ENCODE measurements around the gene TBL1XR1. TPM values are rescaled to one million over a fixed set of nuclear protein-coding genes. Genes with fewer than 3 reads are reported as not detected.

TBL1XR1 gene
- total RNA-seq, 1 experiment from 2014 or later = 77.6 TPM

DNA sequence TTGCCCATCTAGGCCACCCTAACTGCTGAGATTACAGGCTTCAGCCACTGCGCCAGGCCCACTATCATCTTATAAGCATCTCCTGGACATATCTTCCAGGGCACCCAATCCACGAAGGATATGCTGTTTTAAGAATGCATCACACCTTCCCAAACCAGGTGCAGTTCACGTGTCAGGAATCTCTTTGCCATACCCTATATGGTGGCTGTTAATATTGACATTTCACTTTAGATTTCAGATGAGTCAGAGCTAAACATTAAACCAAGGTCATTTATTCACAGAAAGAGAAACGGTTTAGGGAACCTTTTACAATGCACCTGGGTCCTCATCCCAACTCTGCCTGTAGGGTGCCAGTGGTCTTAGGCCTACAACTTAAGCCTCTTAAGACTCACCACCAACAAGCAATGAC is 85.7 kb downstream of the TBL1XR1 start:
- H3K4me1 ChIP-seq (ENCODE audit: insufficient read depth, low read length) = peaks cover 5% of the 10 kb centered on the region; the same call in 1 of the 2 replicates
- TF ChIP-seq EZH2phosphoT487 (IDR thresholded peaks at IDR 0.05; ENCODE audit: borderline replicate concordance, low read length) = no peak
- TF ChIP-seq EZH2 (IDR thresholded peaks at IDR 0.05; ENCODE audit: low read length, unreplicated experiment) = no peak
- no peaks in the 10 kb centered on the region for H3F3A ChIP-seq (ENCODE audit: low read length, unreplicated experiment)
- H3K4me3 ChIP-seq (ENCODE audit: low read length) = no peak overlapping the region
- no peaks in the 10 kb centered on the region for H3K36me3 ChIP-seq (ENCODE audit: low read depth, low read length)
- H4K20me1 ChIP-seq (ENCODE audit: low read length) = peaks cover 11% of the 10 kb centered on the region; the same call in 1 of the 2 replicates
- peaks cover 98% of the 10 kb centered on the region for H3K79me2 ChIP-seq (ENCODE audit: low read length)
- BruUV-seq (replicated peaks) = no TSS peak
- intact Hi-C loops (cut with micrococcal nuclease) = no loop called here
- H2AFZ ChIP-seq (ENCODE audit: low read length) = no peak overlapping the region
- ATAC-seq (peak; percentile 73), DNase-seq (peak; percentile 63)
- H3K9me2 ChIP-seq (replicated peaks; ENCODE audit: low read length) = no peaks in the 10 kb centered on the region
- H3K9me3 ChIP-seq (ENCODE audit: low read length) = no peaks in the 10 kb centered on the region
- ChIA-PET CTCF (no interaction called here), POLR2A (ENCODE audit: unreplicated experiment) (interaction anchor here (0.6 kb wide), 1 partner anchor 57 kb away, joined by 3 read pairs; no protein-coding TSS in a partner anchor)
- no peak overlapping the region for H3K27ac ChIP-seq (ENCODE audit: low read length)
- no peaks in the 10 kb centered on the region for H3K27me3 ChIP-seq (ENCODE audit: low read length)
- H3K4me2 ChIP-seq (ENCODE audit: low read length) = no peak overlapping the region
- H3K9ac ChIP-seq (ENCODE audit: low read length) = no peak overlapping the region

DNA sequence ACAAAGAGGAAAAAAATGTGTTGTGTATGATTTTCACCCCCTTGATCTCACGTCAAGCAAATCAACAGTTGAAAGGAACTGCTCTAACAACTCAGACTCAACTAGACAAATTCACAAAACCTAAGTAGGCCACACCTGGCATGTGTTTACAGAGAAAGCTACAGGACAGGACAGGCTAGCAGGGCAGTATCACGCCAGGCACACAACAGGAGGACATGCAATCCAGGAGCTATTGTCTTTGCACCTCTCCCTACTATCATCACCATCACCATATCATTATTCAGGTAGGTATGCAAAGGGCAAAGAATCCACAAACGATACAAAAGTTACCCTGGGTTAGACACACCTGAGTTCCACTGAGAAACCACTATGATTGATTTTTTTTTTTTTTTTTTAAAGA is 86.4 kb downstream of the TBL1XR1 start:
- Histone ChIP-seq H3K36me3 (ENCODE audit: low read depth, low read length) (no peaks in the 10 kb centered on the region), H3K79me2 (ENCODE audit: low read length) (peaks cover 98% of the 10 kb centered on the region), H3K4me3 (ENCODE audit: low read length) (no peak overlapping the region), H3K9me2 (replicated peaks; ENCODE audit: low read length) (no peaks in the 10 kb centered on the region), H3F3A (ENCODE audit: low read length, unreplicated experiment) (no peaks in the 10 kb centered on the region), H3K27ac (ENCODE audit: low read length) (no peak overlapping the region), H3K4me1 (ENCODE audit: insufficient read depth, low read length) (peaks cover 5% of the 10 kb centered on the region; the same call in 1 of the 2 replicates), H2AFZ (ENCODE audit: low read length) (no peak overlapping the region), H3K9me3 (ENCODE audit: low read length) (no peaks in the 10 kb centered on the region), H4K20me1 (ENCODE audit: low read length) (peaks cover 18% of the 10 kb centered on the region; the same call in 1 of the 2 replicates), H3K27me3 (ENCODE audit: low read length) (no peaks in the 10 kb centered on the region), H3K4me2 (ENCODE audit: low read length) (no peak overlapping the region), H3K9ac (ENCODE audit: low read length) (no peak overlapping the region)
- TF ChIP-seq, protein P1, sequence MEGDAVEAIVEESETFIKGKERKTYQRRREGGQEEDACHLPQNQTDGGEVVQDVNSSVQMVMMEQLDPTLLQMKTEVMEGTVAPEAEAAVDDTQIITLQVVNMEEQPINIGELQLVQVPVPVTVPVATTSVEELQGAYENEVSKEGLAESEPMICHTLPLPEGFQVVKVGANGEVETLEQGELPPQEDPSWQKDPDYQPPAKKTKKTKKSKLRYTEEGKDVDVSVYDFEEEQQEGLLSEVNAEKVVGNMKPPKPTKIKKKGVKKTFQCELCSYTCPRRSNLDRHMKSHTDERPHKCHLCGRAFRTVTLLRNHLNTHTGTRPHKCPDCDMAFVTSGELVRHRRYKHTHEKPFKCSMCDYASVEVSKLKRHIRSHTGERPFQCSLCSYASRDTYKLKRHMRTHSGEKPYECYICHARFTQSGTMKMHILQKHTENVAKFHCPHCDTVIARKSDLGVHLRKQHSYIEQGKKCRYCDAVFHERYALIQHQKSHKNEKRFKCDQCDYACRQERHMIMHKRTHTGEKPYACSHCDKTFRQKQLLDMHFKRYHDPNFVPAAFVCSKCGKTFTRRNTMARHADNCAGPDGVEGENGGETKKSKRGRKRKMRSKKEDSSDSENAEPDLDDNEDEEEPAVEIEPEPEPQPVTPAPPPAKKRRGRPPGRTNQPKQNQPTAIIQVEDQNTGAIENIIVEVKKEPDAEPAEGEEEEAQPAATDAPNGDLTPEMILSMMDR (conservative IDR thresholded peaks at IDR 0.05; ENCODE audit: low read depth, low read length) = no peak
- no peak for TF ChIP-seq EZH2phosphoT487 (IDR thresholded peaks at IDR 0.05; ENCODE audit: borderline replicate concordance, low read length)
- ATAC-seq (no peak), DNase-seq (no peak)
- intact Hi-C loops (cut with micrococcal nuclease) = no loop called here
- ChIA-PET POLR2A (ENCODE audit: unreplicated experiment) (no interaction called here), CTCF (no interaction called here)
- no TSS peak for BruUV-seq (replicated peaks)

- no peaks in the 10 kb centered on the region for H3K9me2 ChIP-seq (replicated peaks; ENCODE audit: low read length)
- no peak overlapping the region for H3K9ac ChIP-seq (ENCODE audit: low read length)
- H3K79me2 ChIP-seq (ENCODE audit: low read length) = peaks cover 98% of the 10 kb centered on the region
- no peak for DNase-seq
- H3K4me1 ChIP-seq (ENCODE audit: insufficient read depth, low read length) = peaks cover 5% of the 10 kb centered on the region; the same call in 1 of the 2 replicates
- TF ChIP-seq EZH2 (IDR thresholded peaks at IDR 0.05; ENCODE audit: low read length, unreplicated experiment) (no peak), EZH2phosphoT487 (IDR thresholded peaks at IDR 0.05; ENCODE audit: borderline replicate concordance, low read length) (no peak)
- TF ChIP-seq, protein P1 (conservative IDR thresholded peaks at IDR 0.05; ENCODE audit: low read depth, low read length) = no peak
- no peak overlapping the region for H3K4me2 ChIP-seq (ENCODE audit: low read length)
- no peak overlapping the region for H3K4me3 ChIP-seq (ENCODE audit: low read length)
- no TSS peak for BruUV-seq (replicated peaks)
- CTCF ChIA-PET = no interaction called here
- no peaks in the 10 kb centered on the region for H3F3A ChIP-seq (ENCODE audit: low read length, unreplicated experiment)
- no peaks in the 10 kb centered on the region for H3K36me3 ChIP-seq (ENCODE audit: low read depth, low read length)
- POLR2A ChIA-PET (ENCODE audit: unreplicated experiment) = no interaction called here
- no peak for ATAC-seq
- no peak overlapping the region for H3K27ac ChIP-seq (ENCODE audit: low read length)
- intact Hi-C loops (cut with micrococcal nuclease) = no loop called here
- H4K20me1 ChIP-seq (ENCODE audit: low read length) = peaks cover 19% of the 10 kb centered on the region; the same call in 1 of the 2 replicates
- H3K9me3 ChIP-seq (ENCODE audit: low read length) = no peaks in the 10 kb centered on the region
- H3K27me3 ChIP-seq (ENCODE audit: low read length) = no peaks in the 10 kb centered on the region
- no peak overlapping the region for H2AFZ ChIP-seq (ENCODE audit: low read length)
Measured at GRCh38 chr3:177110386-177110785, 86.9 kb downstream of the TBL1XR1 start.

Measured in PC-3 (cell line).